ENCODE measurements around the gene CNTNAP3.
"Not testable (repeated sequence)": the region's sequence is repeated elsewhere in the genome, so short reads cannot be mapped to it uniquely, and the experiment has no call there.

DNA sequence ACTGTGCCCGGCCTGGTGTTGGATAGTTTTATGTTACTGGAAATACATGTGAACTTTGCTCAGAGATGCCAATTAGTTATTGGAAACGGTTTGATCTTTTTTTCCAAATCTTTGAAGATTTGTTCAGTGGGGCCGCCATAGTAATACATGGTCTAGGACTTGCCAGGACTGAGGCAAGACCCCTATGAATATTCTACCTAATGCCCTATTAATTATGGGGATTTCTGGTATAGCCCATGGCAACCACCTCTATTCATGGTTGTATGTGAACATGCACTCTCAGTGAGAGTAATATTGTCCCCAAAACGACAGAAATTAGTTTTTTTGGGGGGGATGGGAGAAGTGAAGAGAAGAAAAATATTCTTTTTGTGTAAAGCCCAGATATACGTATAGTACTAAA, 220.3 kb downstream of the CNTNAP3 start:
- TF ChIP-seq, protein P1, sequence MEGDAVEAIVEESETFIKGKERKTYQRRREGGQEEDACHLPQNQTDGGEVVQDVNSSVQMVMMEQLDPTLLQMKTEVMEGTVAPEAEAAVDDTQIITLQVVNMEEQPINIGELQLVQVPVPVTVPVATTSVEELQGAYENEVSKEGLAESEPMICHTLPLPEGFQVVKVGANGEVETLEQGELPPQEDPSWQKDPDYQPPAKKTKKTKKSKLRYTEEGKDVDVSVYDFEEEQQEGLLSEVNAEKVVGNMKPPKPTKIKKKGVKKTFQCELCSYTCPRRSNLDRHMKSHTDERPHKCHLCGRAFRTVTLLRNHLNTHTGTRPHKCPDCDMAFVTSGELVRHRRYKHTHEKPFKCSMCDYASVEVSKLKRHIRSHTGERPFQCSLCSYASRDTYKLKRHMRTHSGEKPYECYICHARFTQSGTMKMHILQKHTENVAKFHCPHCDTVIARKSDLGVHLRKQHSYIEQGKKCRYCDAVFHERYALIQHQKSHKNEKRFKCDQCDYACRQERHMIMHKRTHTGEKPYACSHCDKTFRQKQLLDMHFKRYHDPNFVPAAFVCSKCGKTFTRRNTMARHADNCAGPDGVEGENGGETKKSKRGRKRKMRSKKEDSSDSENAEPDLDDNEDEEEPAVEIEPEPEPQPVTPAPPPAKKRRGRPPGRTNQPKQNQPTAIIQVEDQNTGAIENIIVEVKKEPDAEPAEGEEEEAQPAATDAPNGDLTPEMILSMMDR (IDR thresholded peaks at IDR 0.05), result not testable (repeated sequence)
- not testable (repeated sequence) for TF ChIP-seq POLR2A (IDR thresholded peaks at IDR 0.05)
